Activated CD4-positive, alpha-beta T cell treated with anti-CD3 and anti-CD28 coated beads for 36 hours (primary cell): Measurements from ENCODE around the gene TMPRSS3. TPM values are rescaled to one million over a fixed set of nuclear protein-coding genes. Genes with fewer than 3 reads are reported as not detected.

Experiments used
- ATAC-seq: fragments of 200-7000 bp; cut with Tn5 transposase; one replicate; pipeline ENCODE4 v1.10.0; 2021; ENCODE audit warnings: mild to moderate bottlenecking, moderate library complexity
- CTCF ChIA-PET: fragments of 350-600 bp; sonication (Branson Sonifier 250); formaldehyde crosslinking; loops from one replicate; lab custom pipeline; 2021; ENCODE audit warnings: antibody characterized with exemption; lab: Charles Lee
- POLR2A ChIA-PET: fragments of 350-600 bp; sonication (Branson Sonifier 250); formaldehyde crosslinking; loops from one replicate; lab custom pipeline; 2021; ENCODE audit warnings: antibody characterized with exemption, inconsistent platforms; lab: Charles Lee
- DNase-seq: peaks from one replicate; pipeline ENCODE4 v3.0.0-alpha.2; 2020
- H3K27ac Mint-ChIP-seq: one replicate; pipeline ENCODE4 v1.8.0; 2021; ENCODE audit warnings: mixed read lengths
- H3K27me3 Mint-ChIP-seq: one replicate; pipeline ENCODE4 v1.8.0; 2021; ENCODE audit warnings: mixed read lengths
- H3K36me3 Mint-ChIP-seq: one replicate; pipeline ENCODE4 v1.8.0; 2021; ENCODE audit warnings: low read depth, mixed read lengths
- H3K4me1 Mint-ChIP-seq: one replicate; pipeline ENCODE4 v1.8.0; 2021; ENCODE audit warnings: mixed read lengths
- H3K4me3 Mint-ChIP-seq: one replicate; pipeline ENCODE4 v1.8.0; 2021; ENCODE audit warnings: mild to moderate bottlenecking, moderate library complexity, mixed read lengths
- H3K9me3 Mint-ChIP-seq: one replicate; pipeline ENCODE4 v1.8.0; 2021; ENCODE audit warnings: low read depth, mixed read lengths
- intact Hi-C, 2 experiments: fragments of 100-400 bp; cut with DNase I in 1 of 2; cut with micrococcal nuclease in 1 of 2; formaldehyde crosslinking; loops; one replicate each; pipeline versions ENCODE4 v1.14.2 to v1.15.1; 2022 to 2024; cut with DNase I, micrococcal nuclease
- total RNA-seq, 2 experiments: library from RNA; stranded (reverse); gene quantifications; one replicate each; pipeline ENCODE4 v1.2.3, GENCODE V29; 2021

TMPRSS3 gene
- total RNA-seq, 2 experiments from 2014 or later: 99.1 to 113 TPM

- no peaks in the 10 kb centered on the region for H3K36me3 Mint-ChIP-seq
- intact Hi-C loops: no loop called here
- H3K27me3 Mint-ChIP-seq: no peaks in the 10 kb centered on the region
- CTCF ChIA-PET: interaction anchor here (1.9 kb wide), 1 partner anchor 9 kb away, joined by 5 read pairs; no protein-coding TSS in a partner anchor
- ATAC-seq (no peak), DNase-seq (no peak)
- POLR2A ChIA-PET: no interaction called here
- H3K4me1 Mint-ChIP-seq: no peaks in the 10 kb centered on the region
- H3K9me3 Mint-ChIP-seq: no peaks in the 10 kb centered on the region
- no peak overlapping the region for H3K4me3 Mint-ChIP-seq
- H3K27ac Mint-ChIP-seq: no peak overlapping the region
These were observed 49.4 kb downstream of the TMPRSS3 start for GRCh38 chr21:42346441-42346840.

GRCh38 chr21:42344631-42345030 is 51.2 kb downstream of the TMPRSS3 start:
- POLR2A ChIA-PET: interaction anchor here (0.6 kb wide), 1 partner anchor 133 kb away, joined by 4 read pairs; no protein-coding TSS in a partner anchor
- H3K36me3 Mint-ChIP-seq: no peaks in the 10 kb centered on the region

GRCh38 chr21:42343963-42344510 is 51.8 kb downstream of the TMPRSS3 start:
- ChIA-PET CTCF (interaction anchor here (0.7 to 0.8 kb wide), 3 partner anchors 10 to 735 kb away, joined by 3 to 4 read pairs (median 3); no protein-coding TSS in a partner anchor), POLR2A (interaction anchor here (0.6 kb wide), 1 partner anchor 133 kb away, joined by 4 read pairs; no protein-coding TSS in a partner anchor)
- H3K36me3 Mint-ChIP-seq: no peaks in the 10 kb centered on the region
- no peaks in the 10 kb centered on the region for H3K9me3 Mint-ChIP-seq
- no peak overlapping the region for H3K27ac Mint-ChIP-seq
- intact Hi-C loops: no loop called here
- ATAC-seq: no peak
- no peaks in the 10 kb centered on the region for H3K27me3 Mint-ChIP-seq
- H3K4me3 Mint-ChIP-seq: no peak overlapping the region
- H3K4me1 Mint-ChIP-seq: peaks cover 4% of the 10 kb centered on the region
- no peak for DNase-seq

More at GRCh38 chr21:42344631-42345030, 51.2 kb downstream of the TMPRSS3 start:
- DNase-seq: no peak
- no peak for ATAC-seq
- Mint-ChIP-seq H3K27me3 (no peaks in the 10 kb centered on the region), H3K4me1 (no peaks in the 10 kb centered on the region), H3K9me3 (no peaks in the 10 kb centered on the region), H3K4me3 (no peak overlapping the region), H3K27ac (no peak overlapping the region)
- intact Hi-C loops: no loop called here
- CTCF ChIA-PET: interaction anchor here (0.8 kb wide), 1 partner anchor 10 kb away, joined by 3 read pairs; no protein-coding TSS in a partner anchor

- no peak for ATAC-seq
- no peak for DNase-seq
- H3K27ac Mint-ChIP-seq: no peak overlapping the region
- no peaks in the 10 kb centered on the region for H3K9me3 Mint-ChIP-seq
- CTCF ChIA-PET: interaction anchor here (0.7 kb wide), 3 partner anchors 134 to 734 kb away, joined by 3 to 4 read pairs (median 3); no protein-coding TSS in a partner anchor
- POLR2A ChIA-PET: no interaction called here
- intact Hi-C loops: no loop called here
- no peaks in the 10 kb centered on the region for H3K27me3 Mint-ChIP-seq
- H3K4me3 Mint-ChIP-seq: no peak overlapping the region
- peaks cover 9% of the 10 kb centered on the region for H3K4me1 Mint-ChIP-seq
- H3K36me3 Mint-ChIP-seq: no peaks in the 10 kb centered on the region
These were observed 52.3 kb downstream of the TMPRSS3 start for GRCh38 chr21:42343556-42343955.

GRCh38 chr21:42343101-42343500 is 52.8 kb downstream of the TMPRSS3 start:
- Mint-ChIP-seq H3K27ac (no peak overlapping the region), H3K36me3 (no peaks in the 10 kb centered on the region), H3K4me3 (no peak overlapping the region), H3K4me1 (peaks cover 13% of the 10 kb centered on the region), H3K27me3 (no peaks in the 10 kb centered on the region), H3K9me3 (no peaks in the 10 kb centered on the region)
- CTCF ChIA-PET: interaction anchor here (0.6 to 0.7 kb wide), 3 partner anchors 41 to 734 kb away, joined by 3 to 4 read pairs (median 3); no protein-coding TSS in a partner anchor
- POLR2A ChIA-PET: no interaction called here
- DNase-seq: no peak
- ATAC-seq: no peak
- intact Hi-C loops: no loop called here

GRCh38 chr21:42341776-42342542 is 53.9 kb downstream of the TMPRSS3 start:
- no peak for DNase-seq
- CTCF ChIA-PET: interaction anchor here (0.7 to 1.0 kb wide), 3 partner anchors 15 to 22 kb away, joined by 3 read pairs; no protein-coding TSS in a partner anchor

GRCh38 chr21:42340187-42341050 is 55.4 kb downstream of the TMPRSS3 start:
- Mint-ChIP-seq H3K4me3 (no peak overlapping the region), H3K4me1 (peaks cover 21% of the 10 kb centered on the region), H3K9me3 (no peaks in the 10 kb centered on the region), H3K27me3 (peaks cover 2% of the 10 kb centered on the region), H3K36me3 (no peaks in the 10 kb centered on the region), H3K27ac (no peak overlapping the region)
- ChIA-PET CTCF (interaction anchor here (0.6 to 2.9 kb wide), 5 partner anchors 30 to 101 kb away, joined by 3 to 11 read pairs (median 4); no protein-coding TSS in a partner anchor), POLR2A (no interaction called here)
- intact Hi-C loops: no loop called here
- DNase-seq: no peak
- no peak for ATAC-seq

More at GRCh38 chr21:42341776-42342542, 53.9 kb downstream of the TMPRSS3 start:
- no peaks in the 10 kb centered on the region for H3K27me3 Mint-ChIP-seq
- ATAC-seq: no peak
- peaks cover 21% of the 10 kb centered on the region for H3K4me1 Mint-ChIP-seq
- no peak overlapping the region for H3K27ac Mint-ChIP-seq
- intact Hi-C loops: no loop called here
- H3K9me3 Mint-ChIP-seq: no peaks in the 10 kb centered on the region
- no peak overlapping the region for H3K4me3 Mint-ChIP-seq
- POLR2A ChIA-PET: no interaction called here
- no peaks in the 10 kb centered on the region for H3K36me3 Mint-ChIP-seq

GRCh38 chr21:42338729-42339715 is 56.8 kb downstream of the TMPRSS3 start:
- intact Hi-C loops: loop anchor here (1.0 to 10.0 kb wide), 6 partner anchors 33 to 476 kb away; no protein-coding TSS in a partner anchor
- Mint-ChIP-seq H3K27ac (no peak overlapping the region), H3K36me3 (no peaks in the 10 kb centered on the region), H3K27me3 (peaks cover 2% of the 10 kb centered on the region), H3K9me3 (no peaks in the 10 kb centered on the region), H3K4me3 (no peak overlapping the region), H3K4me1 (peaks cover 21% of the 10 kb centered on the region)
- CTCF ChIA-PET: interaction anchor here (0.7 to 3.4 kb wide), 25 partner anchors 9 to 199 kb away, joined by 3 to 23 read pairs (median 4); partner anchors contain the start of genes TFF3 and UBASH3A
- DNase-seq (no peak), ATAC-seq (peak; percentile 50)
- POLR2A ChIA-PET: no interaction called here

GRCh38 chr21:42337830-42338728 is 57.8 kb downstream of the TMPRSS3 start:
- no peaks in the 10 kb centered on the region for H3K9me3 Mint-ChIP-seq
- H3K4me3 Mint-ChIP-seq: peak overlapping the region; percentile 6
- peak overlapping the region; percentile 69 for H3K27ac Mint-ChIP-seq
- POLR2A ChIA-PET: interaction anchor here (0.6 kb wide), 1 partner anchor 12 kb away, joined by 5 read pairs; no protein-coding TSS in a partner anchor
- H3K36me3 Mint-ChIP-seq: no peaks in the 10 kb centered on the region
- ATAC-seq (peak; percentile 97), DNase-seq (peak; percentile 93)
- peaks cover 2% of the 10 kb centered on the region for H3K27me3 Mint-ChIP-seq
- CTCF ChIA-PET: interaction anchor here (0.6 to 3.4 kb wide), 33 partner anchors 8 to 379 kb away, joined by 3 to 23 read pairs (median 3); partner anchors contain the start of genes TFF3 and UBASH3A
- peaks cover 21% of the 10 kb centered on the region for H3K4me1 Mint-ChIP-seq
- intact Hi-C loops: loop anchor here (1.0 to 10.0 kb wide), 6 partner anchors 34 to 477 kb away; no protein-coding TSS in a partner anchor
